ENCODE measurements around the gene LYPD6B.

Gene LYPD6B

DNA sequence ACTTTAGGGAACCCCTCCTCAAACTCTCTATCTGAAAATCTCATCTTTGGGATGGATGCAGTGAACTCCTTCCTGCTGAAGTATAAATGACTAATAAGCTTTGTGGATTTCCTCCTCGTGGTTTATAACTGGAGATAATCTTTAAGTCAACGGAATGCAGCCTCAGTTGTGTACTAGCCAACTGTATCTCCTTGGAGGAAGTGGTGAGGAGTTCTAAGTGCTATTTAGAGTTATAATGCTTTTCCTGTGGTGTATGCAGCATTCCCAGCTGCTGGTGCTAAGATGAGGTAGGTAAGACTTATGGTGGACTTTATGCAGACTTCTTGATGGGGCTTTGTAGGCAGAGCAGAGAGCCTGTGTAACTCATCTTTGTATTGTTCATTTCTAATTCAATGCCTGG, 90.9 kb downstream of the LYPD6B start:
- DNase-seq = no peak

DNA sequence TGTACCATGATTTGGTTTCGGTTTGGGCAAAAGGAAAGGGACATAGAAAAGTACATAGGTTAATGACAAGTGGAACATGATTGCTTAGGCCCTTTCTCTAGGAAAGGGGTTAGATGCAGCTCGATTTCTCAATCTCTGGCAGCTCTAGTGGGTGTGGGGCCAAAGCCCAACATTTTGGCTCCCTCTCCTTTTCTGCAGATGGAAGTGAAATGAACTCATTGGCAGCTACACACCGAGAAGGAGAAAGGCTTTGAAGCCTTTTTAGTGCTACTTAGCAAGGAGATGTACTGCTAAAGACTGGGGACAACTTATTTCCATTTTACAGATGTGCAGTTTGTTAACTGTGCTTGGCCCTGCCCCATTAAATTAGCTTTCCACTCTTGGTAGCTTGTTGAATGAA, 93.8 kb downstream of the LYPD6B start:
- no peak for DNase-seq

DNA sequence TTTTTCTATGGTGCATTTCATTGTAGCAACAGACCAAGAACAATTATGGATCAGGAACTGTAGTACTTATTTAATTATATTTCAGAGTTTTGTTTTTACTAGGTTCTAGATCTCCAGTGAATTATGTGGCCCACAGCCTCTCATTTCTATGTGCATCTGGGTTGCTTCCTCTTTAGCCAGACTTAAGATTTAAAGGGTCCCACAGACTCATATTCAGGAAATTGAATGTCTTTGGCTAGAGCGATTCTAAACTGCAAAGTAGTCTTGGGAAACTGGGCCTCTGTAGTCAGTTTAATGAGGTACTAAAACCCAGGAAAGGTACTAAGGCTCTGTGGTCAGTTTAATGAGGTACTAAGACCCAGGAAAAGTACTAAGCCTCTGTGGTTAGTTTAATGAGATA, 94.4 kb downstream of the LYPD6B start:
- no peak for DNase-seq

DNA sequence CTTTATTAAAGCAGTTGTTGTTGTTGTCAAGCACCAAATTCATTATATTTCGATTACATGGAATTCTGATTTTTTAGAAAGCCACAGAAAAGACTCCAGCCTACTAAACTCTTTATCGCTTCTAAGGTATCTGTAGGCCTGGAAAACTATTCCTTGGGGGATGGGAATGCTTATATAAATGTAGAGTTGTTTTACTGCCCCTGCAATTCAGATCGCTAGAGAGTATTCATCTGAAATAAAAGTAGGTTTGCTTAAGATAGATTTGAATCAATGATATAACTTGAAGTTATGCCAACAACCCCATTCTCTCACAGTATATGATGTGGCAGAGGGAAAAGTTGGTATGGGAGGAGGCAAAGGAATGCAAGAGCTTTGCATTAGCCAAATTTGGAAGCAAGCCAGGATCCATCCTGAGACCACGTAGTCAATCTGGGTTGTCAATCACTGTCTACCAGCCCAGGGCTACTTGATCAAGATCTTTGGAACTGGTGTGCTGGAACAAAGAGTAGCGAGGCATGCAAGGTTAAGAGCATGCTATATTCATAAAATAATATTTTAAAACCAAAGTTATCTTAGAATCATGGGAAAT, 95.9 kb downstream of the LYPD6B start:
- DNase-seq = no peak

DNA sequence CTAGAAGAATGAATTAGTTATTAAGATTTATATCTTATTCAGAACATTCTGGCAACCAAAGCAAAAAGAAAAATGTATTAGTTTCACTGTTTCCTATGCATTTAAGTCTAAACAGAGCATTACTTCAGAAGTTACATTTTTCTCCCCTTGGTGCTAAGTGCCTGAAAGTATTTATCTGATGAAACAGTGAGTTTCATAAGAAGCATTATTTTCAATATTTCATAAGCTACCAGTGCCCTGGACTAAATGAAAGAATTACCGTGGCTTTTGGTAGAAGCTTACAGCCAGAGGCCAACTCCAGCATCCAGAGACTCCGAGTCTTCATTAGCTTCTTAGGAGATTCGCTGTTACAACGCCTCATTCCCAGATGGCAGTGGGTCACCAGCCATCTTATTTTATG, 97.6 kb downstream of the LYPD6B start:
- DNase-seq = no peak

GRCh38 chr2:149141046-149141445, 102.5 kb downstream of the LYPD6B start:
- no peak for DNase-seq

- DNase-seq = no peak
These were observed 105.2 kb downstream of the LYPD6B start for GRCh38 chr2:149143734-149144133.

DNA sequence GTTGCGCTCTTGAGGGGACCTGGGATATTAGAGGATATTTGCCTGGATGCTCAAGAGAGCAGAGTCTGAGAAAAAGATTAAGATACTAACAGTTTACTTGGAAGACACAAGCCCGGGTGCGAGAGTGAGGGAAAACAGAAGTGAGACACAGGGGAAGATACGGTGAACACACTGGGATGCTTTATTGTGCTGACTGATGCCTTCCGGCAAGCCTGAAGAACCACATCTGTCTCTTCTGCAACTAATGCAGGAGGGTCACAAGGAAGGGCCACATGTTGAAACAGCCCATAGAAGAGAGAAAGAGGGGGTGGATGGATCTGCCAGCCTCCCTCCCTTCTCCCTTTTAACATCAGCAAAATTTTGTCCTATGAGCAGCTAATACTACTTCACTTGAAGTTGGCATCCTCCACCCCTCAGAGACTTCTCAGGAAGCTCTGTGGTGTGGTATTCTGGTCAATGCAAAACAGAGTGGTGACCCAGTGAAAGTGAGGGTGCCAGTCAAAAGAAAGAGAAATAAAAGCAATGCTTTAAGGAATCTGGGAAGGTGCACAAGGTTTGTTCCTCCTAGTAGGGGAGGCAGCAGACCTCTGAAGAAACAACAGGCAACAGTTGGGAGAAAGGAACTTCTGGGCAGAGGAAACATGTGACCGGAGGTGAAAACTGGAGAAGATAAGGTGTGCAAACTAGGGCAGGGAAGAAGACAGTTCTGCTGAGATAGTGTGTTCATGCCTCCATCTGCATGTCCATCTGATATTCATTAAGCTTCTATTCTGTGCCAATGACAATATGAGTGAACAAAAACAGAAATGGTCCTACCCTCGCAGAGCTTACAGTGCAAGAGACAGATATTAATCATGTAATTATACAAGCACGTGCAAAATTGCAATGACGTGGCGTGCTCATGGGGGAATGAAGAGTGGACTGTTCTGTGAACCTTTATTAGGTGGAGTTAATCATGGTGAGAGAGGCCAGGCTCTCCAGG, 107.1 kb downstream of the LYPD6B start:
- no peak for DNase-seq

- DNase-seq = no peak
These were observed 108.4 kb downstream of the LYPD6B start for GRCh38 chr2:149146876-149147275.

- no peak for DNase-seq
These were observed 109.9 kb downstream of the LYPD6B start for GRCh38 chr2:149148194-149149006.

GRCh38 chr2:149149007-149149297, 110.5 kb downstream of the LYPD6B start:
- DNase-seq = no peak

GRCh38 chr2:149152469-149152953, 114.0 kb downstream of the LYPD6B start:
- no peak for DNase-seq

DNA sequence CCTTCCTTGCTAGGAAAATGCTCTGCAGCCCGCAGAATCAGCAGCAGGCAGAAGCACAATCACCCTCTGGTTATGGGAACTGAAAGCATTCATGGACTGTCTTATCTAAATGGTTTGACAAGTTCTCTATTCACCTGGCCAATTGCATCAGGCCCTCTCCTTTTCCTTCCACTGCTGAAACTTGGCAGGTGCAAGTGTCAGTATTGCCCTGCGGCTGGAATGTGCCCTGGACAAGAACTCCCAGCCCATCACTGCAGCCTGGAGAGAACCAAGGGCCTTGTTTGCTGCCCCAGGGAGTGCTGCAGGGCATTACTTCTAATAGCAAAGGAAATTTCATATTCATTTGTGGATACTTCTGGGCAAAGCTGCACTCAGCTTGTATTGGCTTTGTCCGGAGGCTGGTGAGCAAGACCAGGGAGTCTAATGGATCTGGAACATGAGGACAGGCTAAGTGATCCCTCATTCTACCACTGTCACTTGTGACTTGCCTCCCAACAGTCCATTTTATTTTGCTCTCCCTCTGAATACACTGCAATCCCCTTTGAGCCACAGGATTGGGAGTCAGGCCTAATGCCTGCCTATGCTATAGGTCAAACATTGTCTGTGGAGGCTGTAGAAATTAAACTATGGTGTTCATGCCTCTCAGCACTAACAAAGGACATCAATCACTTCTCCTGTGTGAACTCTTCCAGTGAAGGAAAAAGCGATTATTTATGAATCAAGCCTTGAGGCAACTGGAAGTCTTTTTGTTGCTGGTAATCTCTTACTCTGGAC, 116.9 kb downstream of the LYPD6B start:
- no peak for DNase-seq

- DNase-seq = no peak
These were observed 117.5 kb downstream of the LYPD6B start for GRCh38 chr2:149155988-149156387.

DNA sequence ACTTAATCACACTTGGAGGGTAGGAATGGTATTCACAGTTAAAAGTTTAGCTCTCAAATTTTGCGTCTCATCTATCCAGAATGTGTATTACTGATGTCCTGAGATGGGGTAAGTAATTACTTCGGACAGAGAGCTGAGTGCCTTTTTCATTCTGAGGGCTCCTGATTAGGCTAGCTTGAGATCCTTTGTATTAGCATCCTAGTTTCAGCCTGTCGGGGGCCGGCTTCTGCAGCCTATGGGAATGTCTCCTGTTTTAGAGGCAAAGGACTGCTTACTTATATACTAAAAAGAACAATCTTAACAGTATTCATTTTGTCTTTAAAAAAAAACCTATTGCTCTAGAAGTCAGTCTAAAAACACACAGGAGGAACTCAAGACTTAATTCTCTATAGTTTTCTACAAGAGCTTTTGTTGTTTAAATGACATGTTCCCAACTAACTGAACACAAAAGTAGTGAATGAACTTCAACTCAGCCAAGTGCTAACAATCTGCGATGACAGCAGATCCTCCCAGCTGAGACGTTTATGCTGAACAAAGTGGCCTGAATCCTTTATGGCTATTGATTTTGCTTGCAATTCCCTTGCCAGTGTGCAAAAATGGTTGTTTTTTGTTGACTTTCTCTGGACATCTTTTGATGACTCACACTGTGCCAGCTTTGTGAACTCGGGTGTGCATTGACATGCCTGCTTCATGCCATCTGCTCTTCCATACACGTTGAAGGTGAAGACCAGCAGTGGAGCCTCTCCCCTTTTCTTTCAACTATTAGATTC, 118.7 kb downstream of the LYPD6B start:
- no peak for DNase-seq

DNA sequence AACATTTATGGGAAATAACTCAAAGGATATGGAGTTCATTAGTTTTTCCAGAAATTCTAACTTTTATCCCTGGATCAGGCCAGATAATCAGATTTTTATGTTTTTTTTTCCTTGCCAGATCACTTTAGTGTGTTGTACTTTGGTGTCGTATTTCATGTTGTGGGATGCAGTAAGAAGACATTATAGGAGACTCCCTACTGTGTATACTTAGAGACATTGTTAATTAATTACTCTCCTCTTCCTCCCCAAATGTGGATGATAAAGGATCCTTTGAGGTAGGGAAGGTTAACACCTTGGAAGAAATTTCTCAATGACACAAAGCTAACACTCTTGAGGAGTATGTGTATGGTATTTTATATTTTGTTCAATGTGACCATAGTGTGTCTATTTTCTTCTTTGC, 120.5 kb downstream of the LYPD6B start:
- DNase-seq = no peak

GRCh38 chr2:149160195-149160594, 121.7 kb downstream of the LYPD6B start:
- DNase-seq = no peak

DNA sequence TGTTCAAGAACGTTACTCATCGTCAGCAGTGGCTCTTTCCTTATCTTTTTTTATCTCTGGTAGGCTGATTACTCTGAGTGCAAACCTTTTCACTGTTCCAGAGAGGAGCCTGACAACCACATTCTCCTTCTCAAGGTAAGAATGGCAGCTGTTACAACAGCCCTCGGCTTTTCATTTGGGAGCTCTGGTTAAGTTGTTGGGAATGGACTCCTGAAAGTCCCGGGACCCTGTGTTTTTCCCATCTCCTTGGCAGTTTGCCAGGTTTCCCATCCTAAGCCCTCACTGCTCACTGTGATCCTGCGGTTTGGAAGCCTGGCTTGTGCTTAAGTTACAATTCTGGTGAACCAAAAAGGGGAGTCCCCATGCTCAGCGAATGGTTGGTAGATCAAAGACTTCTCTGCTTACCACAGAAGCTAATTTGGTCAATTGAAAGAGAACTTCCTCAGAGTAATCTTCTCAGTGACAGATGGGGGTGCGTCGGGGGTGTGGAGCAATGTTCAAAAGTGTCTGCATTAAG, 122.3 kb downstream of the LYPD6B start:
- DNase-seq = no peak

- DNase-seq = no peak
These were observed 123.2 kb downstream of the LYPD6B start for GRCh38 chr2:149161481-149162225.

- DNase-seq = no peak
These were observed 125.8 kb downstream of the LYPD6B start for GRCh38 chr2:149164296-149164695.

GRCh38 chr2:149164827-149165226, 126.3 kb downstream of the LYPD6B start:
- DNase-seq = no peak

Measured in NCI-H2081 (cell line).